Motor neuron (in vitro differentiated cells): ENCODE data around the gene SENP8. TPM values are rescaled to one million over a fixed set of nuclear protein-coding genes. Genes with fewer than 3 reads are reported as not detected.

Experiments
- total RNA-seq, 8 experiments: library from RNA; unstranded; fragments of 300-600 nt; gene quantifications; 2 replicates each; pipeline versions ENCODE4 v1.2.3 to v1.2.4, GENCODE V29; 2022

Gene SENP8
- total RNA-seq, 8 experiments from 2014 or later: 2.6 to 5.9 (median 5.0) TPM

Other genes with a start within 250 kb of the SENP8 start
- 10 to 100 TPM; 22.3 to 42.1 (median 31.6) TPM for gene MYO9A, start 253 bp upstream of the SENP8 start, total RNA-seq
- gene GRAMD2A, start 79.4 kb downstream of the SENP8 start, total RNA-seq: 1 to 10 TPM in 2 of 8 experiments, under 1 TPM in 6; 0.13 to 2.3 (median 0.69) TPM
- gene PKM, start 112.8 kb downstream of the SENP8 start, total RNA-seq: 1,000 to 10,000 TPM in 1 of 8 experiments, 100 to 1,000 TPM in 7; 522 to 1,171 (median 600) TPM
- gene PARP6, start 154.2 kb downstream of the SENP8 start, total RNA-seq: 100 to 1,000 TPM in 2 of 8 experiments, 10 to 100 TPM in 6; 29.4 to 131 (median 93.9) TPM
- gene CELF6, start 201.8 kb downstream of the SENP8 start, total RNA-seq: 10 to 100 TPM in 1 of 8 experiments, 1 to 10 TPM in 5, under 1 TPM in 2; 0.52 to 12.0 (median 4.2) TPM